GM19438 (cell line): Measurements from ENCODE around the gene MCHR2.

Experiments used
- ATAC-seq: cut with Tn5 transposase; IDR thresholded peaks from one replicate; pipeline ENCODE4 v1.9.1; 2021; ENCODE audit warnings: low read depth; ENCODE audit not compliant: unreplicated experiment

Gene MCHR2

DNA sequence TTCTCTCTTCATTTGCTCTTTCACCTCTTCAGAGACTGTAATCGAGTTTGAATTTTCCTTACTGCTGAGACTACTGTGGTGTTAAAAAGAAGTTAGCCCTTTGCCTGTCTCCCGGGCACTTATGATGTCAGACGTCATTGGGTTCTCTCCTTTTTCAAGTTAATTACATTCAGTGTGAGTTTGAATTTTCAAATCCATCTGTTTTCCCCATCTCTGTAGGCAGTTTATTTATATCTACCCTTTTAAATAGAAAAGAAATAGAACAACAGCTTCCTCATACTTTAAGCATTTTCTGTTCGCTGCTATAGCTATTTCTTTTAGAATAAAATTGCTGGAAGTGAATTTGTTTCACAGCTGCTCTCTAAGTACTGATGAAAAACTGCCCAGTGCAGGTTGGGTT lies 81.4 kb downstream of the MCHR2 start:
- ATAC-seq: no peak

DNA sequence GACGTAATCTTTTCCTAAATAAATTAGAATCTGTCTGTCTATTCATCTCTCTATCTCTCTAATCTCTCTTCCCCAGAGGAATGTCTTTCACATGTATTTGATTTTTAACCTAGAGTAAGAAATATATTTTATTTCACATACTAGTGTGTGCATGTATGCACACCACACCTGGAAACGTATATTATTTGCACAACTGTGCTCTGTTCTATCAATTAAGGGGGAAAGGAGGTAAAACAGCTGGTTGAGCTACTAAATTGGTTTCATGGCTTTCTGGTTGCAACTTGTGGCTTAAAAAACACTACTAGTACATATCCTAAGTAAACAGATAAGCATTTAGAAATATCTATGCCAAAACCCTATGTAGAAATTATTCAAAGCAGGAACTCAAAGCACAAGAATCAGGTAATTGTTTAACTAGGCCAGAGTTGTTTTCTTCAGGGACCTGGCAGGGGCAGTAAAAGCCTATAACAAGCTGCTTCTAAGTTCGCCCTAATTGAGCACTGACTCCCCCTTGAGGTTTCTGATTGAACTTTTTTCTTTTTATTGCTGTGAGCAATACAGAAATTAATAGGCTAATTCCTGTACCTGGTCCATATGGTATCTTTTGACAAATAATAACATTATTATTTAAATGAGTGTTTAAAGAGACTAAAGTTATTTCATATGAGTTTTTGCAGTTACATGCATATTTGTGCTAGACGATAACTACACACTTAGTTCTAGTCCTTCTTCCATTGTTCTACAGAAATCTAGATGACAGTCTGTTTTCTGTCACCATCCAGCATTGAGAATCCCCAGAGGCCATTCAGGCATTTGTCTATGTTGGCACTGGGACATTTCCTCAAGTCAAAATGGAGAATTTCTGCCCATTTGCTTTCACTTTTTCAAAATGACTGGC lies 88.6 kb downstream of the MCHR2 start:
- ATAC-seq: peak; percentile 94

DNA sequence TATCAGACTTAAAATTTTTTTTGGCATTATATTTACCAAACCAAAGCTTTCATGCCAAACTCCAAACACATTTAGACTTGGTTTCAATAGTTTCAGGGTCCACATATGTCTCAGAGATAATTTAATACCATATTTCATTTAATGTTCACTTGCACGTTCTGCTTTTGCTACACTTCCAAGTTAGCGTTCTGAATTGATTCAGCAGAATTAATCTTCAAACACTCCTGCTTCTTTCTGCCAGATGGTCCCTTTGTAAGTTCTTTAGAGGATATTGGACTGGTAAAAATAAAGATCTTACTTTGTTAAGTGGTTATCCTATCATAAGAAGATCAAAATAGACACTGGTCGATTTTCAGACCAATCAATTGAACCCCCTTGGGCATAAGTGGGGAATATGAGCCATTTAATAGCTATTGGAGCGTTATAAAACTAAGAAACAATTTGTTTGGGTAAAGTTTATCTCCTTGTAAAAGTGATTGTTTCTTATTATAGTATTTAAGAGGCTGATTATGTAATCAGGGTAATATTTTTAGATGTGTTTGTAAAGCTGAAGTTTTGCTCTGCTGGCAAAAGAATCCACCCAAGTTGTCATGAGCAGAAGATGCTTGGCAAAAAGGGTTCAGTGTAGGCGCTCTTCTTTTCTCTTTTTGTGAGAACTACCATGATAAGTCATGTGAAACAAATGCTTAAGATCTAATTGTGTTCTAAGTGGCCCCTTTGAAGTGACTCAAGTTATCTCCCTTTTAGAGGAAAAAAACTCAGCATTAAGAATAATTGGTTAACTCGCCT lies 92.2 kb downstream of the MCHR2 start:
- no peak for ATAC-seq

DNA sequence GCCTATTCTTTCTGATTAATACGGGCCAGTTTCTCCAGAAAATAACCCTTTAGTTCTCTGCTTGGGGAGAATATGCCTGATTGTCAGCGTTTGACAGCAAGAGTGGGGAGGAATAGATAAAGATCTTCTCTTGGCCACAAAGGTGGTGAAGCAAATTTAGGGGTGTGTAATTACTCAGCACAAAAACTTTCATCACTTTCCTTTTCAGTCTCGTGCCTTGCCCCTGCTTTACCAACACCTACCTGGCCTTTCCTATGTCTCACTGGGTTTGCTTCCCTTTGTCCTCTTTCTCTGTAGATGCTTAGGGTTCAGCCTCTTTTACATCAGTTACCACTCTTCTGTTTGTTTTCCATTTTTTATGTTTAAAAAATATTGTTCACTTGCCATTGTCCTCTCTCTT lies 99.2 kb downstream of the MCHR2 start:
- no peak for ATAC-seq

DNA sequence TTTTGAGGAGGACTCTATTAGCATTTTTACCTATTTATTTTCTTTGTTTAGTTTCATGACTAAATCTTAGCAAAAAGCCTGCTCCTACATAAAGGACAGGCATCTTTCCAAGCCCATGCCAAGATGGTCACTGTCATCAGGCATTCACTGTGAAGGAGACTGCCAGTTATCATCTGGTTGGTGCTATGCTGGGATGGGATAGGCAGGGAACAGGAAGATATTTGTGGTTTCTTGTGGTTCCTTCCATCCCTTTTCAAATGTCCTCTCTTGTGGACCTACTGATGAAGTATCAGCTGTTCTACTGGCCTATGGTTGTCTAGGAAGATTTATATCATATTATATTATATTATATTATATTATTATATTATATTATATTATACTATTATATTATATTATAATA lies 107.0 kb downstream of the MCHR2 start:
- ATAC-seq: no peak

DNA sequence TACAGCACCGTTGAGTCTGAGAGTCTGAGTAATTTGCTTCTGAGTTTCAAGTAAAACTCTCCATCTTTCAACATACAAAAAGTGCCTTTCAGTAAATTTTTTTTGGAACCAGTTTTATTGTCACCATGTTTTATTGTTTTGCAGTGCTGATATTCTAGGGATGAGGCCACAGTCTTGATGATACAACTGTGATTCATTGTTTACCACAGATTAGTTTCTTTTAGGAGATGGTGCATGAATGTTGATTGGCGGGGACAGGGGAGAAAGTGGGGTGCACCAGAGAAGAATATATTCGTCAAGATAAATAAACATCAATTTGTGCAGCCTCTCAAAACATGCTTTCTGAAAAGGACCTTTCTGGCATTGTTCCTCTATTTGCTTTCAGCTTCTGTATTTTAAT lies 109.0 kb downstream of the MCHR2 start:
- no peak for ATAC-seq

DNA sequence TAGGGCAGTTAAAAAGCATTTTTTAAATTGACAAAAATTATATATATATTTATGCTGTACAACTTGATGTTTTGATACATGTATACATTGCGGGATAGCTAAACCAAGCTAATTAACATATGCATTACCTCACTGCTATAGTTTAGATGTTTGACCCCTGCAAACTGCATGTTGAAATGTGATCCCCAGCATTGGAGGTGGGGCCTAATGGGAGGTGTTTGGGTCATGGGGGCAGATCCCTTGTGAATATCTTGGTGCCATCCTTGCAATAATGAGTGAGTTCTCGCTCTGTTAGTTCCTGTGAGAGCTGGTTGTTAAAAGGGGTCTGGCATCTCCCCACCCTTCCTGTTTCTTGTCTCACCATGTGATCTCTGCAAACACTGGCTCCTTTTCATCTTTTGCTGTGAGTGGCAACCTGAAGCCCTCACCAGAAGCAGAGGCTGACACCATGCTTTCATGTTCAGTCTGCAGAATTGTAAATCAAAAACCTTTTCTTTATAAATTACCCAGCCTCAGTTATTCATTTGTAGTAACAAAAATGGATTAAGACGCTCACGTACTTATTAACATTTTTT lies 111.8 kb downstream of the MCHR2 start:
- ATAC-seq: no peak

DNA sequence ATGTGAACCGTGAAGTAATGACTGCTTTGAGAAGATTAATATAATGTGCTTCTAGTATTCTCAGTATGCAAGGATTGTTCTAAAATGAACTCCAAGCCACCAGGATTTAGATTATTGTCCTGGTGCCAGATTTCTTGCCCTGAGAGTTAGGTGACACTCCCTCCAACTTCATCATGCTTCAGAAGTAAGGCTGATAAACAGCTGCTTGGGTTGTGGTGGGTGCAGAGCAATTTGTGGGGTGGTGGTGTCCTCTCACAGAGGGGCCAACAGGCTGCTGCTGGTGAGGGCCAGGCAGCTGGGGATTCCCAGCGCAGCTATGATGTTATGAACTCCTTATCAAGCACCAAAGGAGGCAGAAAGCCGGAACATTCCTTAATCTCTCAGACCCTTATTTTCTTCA lies 114.6 kb downstream of the MCHR2 start:
- no peak for ATAC-seq

DNA sequence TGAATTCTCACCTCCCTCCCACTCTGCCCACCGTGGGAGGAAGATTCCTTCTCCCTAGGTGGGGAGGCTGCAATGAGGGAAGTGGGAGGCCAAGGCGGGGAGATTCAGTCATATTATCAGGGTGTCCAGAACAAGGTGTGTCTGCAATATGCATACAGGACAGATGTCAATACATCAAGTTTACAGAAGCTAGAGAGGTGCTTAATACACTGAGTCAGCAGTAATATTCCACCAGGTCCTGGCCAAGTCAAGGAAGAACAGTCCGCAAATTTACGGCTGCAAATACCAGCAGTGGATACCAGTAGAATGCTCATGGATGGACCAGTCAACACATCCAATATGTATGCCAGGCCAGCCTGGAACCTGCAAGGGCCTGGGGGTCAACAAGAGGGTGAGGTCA lies 119.0 kb downstream of the MCHR2 start:
- ATAC-seq: no peak

DNA sequence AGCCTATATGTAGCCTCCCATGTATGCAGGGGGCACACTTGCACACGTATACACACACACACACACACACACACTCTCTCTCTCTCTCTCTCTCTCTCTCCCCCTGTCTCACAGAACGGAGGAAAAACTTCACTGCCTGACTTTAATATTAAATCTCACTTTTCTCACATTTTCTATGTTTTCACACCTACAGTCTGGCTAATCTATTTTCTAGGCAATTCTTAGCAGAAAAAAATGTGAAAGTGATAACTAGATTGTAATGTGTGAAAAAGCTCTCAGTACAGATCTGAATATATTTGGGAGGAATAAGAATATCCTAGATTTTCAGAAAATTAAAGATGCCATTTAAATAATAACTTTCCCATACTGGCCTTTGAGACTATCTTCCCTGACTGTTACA lies 120.9 kb downstream of the MCHR2 start:
- no peak for ATAC-seq

DNA sequence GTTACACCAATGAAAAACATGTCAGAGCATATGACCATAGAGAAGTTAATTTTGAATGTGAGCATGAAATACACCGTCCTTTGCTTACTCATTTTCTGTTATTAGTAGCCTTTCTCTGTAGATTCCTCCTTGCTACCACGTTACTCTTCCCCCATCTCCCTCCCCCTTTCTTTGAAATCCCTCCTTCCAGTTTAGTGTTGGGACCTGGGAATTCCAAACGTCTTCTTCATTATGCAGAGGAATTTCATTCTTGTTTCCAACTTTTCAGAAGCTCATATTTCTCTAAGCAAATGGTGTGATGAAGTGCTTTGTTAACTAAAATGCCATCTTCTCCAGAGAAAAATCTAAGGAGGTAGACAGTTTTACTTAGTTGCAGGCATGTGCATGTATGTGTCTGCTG lies 122.4 kb downstream of the MCHR2 start:
- ATAC-seq: no peak
